ENCODE data around the gene PAPPA. TPM values are rescaled to one million over a fixed set of nuclear protein-coding genes. Genes with fewer than 3 reads are reported as not detected.

The PAPPA gene
- total and polyA plus RNA-seq, 9 of the 15 experiments (the other 6 are each of a cell fraction or from before 2014, with no cell fraction given) = 0.06 to 0.18 (median 0.11) TPM

- no peaks in the 10 kb centered on the region for H3K79me2 ChIP-seq (ENCODE audit: control insufficient read depth, insufficient read depth, low read length)
- H3K36me3 ChIP-seq (ENCODE audit: control insufficient read depth, insufficient read depth, low read length) = no peaks in the 10 kb centered on the region
- H3K9me3 ChIP-seq (replicated peaks; ENCODE audit: control insufficient read depth, insufficient read depth, low read depth, low read length) = no peaks in the 10 kb centered on the region
- 29% methylated on average over 7 of the region's 7 CpGs for WGBS (ENCODE audit: insufficient coverage, low coverage, missing lambda C conversion rate)
- no peak overlapping the region for H3K4me2 ChIP-seq (ENCODE audit: insufficient read depth, low read length)
- intact Hi-C loops (cut with micrococcal nuclease) (no loop called here), in situ Hi-C loops (cut with MboI) (no loop called here)
- no peak overlapping the region for H2AFZ ChIP-seq (ENCODE audit: low read depth, low read length)
- H3K9ac ChIP-seq (ENCODE audit: insufficient read depth in 1 of 2, low read depth in 2 of 2, low read length in 2 of 2) = no peak overlapping the region
- no peak overlapping the region for H3K27ac ChIP-seq (ENCODE audit: extremely low read depth, low read depth, low read length)
- no peaks in the 10 kb centered on the region for H3K9me1 ChIP-seq (ENCODE audit: control insufficient read depth, insufficient read depth, low read length)
- FAIRE-seq = no peak
- TF ChIP-seq BRF1 (IDR thresholded peaks at IDR 0.05; ENCODE audit: borderline replicate concordance, extremely low read depth, insufficient read length) (no peak), POLR2H (tag; IDR thresholded peaks at IDR 0.05; ENCODE audit: low read depth) (no peak), PHF8 (IDR thresholded peaks at IDR 0.05; ENCODE audit: borderline replicate concordance, low read length) (no peak), GTF2B (IDR thresholded peaks at IDR 0.05; ENCODE audit: extremely low read depth, insufficient read length) (no peak), MEIS2 (IDR thresholded peaks at IDR 0.05; ENCODE audit: partially characterized antibody) (no peak), FOXM1 (IDR thresholded peaks at IDR 0.05; ENCODE audit: low read depth) (no peak), FOXM1 (CRISPR knock-in tag; IDR thresholded peaks at IDR 0.05; ENCODE audit: low read depth) (no peak), ZNF507 (tag; conservative IDR thresholded peaks at IDR 0.05) (no peak), ZNF41 (CRISPR knock-in tag; conservative IDR thresholded peaks at IDR 0.05) (no peak), ZNF197 (CRISPR knock-in tag; IDR thresholded peaks at IDR 0.05; ENCODE audit: low read depth) (no peak), ERF (CRISPR knock-in tag; IDR thresholded peaks at IDR 0.05) (no peak)
- CTCF ChIA-PET (ENCODE audit: low intra/inter-chr PET ratio) = no interaction called here
- peaks cover 2 to 7% of the 10 kb centered on the region in 2 experiments; a peak in 3 of 5 replicates for H3K4me1 ChIP-seq (replicated peaks in 1 of 2; ENCODE audit: control insufficient read depth in 2 of 2, insufficient read depth in 2 of 2, low read length in 2 of 2)
- ATAC-seq = no peak
- no peak overlapping the region for H3K4me3 ChIP-seq
- POLR2A ChIA-PET = interaction anchor here (2.1 kb wide), 1 partner anchor 11 kb away, joined by 6 read pairs; no protein-coding TSS in a partner anchor
- BruUV-seq (replicated peaks) = no TSS peak
- DNase-seq (ENCODE audit: extremely low read depth in 1 of 4, low spot score in 3 of 4) = no peak
- H3K27me3 ChIP-seq (ENCODE audit: control insufficient read depth in 2 of 2, insufficient read depth in 2 of 2, low read length in 2 of 2) = no peaks in the 10 kb centered on the region
- H4K20me1 ChIP-seq (replicated peaks; ENCODE audit: control insufficient read depth, insufficient read depth, low read length) = no peaks in the 10 kb centered on the region
Observed at GRCh38 chr9:116336133-116336862, 182.7 kb downstream of the PAPPA start.
